Breast epithelium (tissue), 3 donors: Measurements from ENCODE around the gene GDI2.

ENCODE experiments used
- POLR2A ChIP-seq: fragments of 450-650 bp; IDR thresholded peaks from one replicate; pipeline ENCODE4 v1.6.1; 2016; ENCODE audit warnings: antibody characterized with exemption, mild to moderate bottlenecking, moderate library complexity
- TF ChIP-seq, protein P1 (sequence below), 3 donors: fragments of 450-650 bp; IDR thresholded peaks; one replicate each; pipeline ENCODE4 v1.5.1; 2016 to 2017; ENCODE audit warnings: antibody characterized with exemption in 3 of 3, mild to moderate bottlenecking in 3 of 3, moderate library complexity in 3 of 3

DNA sequence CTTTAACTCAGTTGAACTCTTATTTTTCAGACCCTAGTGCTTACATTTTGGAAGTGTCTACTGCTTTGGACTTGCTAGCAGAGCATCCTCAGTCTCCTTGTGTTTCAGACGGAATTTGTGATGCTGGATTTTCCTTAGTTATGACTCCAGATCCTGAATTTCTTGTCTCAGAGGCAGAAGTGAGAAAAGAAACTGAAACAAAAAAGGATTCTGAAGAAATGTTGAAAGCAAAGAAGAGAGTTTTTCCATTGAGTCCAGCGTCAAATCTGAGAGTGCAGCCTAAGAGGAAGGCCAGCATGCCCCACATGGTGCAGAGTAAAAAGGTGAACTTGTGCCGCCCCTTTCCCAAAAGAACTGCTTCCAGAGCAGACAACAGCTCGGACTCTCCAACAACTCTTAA, 82.5 kb downstream of the GDI2 start:
- TF ChIP-seq, protein P1, sequence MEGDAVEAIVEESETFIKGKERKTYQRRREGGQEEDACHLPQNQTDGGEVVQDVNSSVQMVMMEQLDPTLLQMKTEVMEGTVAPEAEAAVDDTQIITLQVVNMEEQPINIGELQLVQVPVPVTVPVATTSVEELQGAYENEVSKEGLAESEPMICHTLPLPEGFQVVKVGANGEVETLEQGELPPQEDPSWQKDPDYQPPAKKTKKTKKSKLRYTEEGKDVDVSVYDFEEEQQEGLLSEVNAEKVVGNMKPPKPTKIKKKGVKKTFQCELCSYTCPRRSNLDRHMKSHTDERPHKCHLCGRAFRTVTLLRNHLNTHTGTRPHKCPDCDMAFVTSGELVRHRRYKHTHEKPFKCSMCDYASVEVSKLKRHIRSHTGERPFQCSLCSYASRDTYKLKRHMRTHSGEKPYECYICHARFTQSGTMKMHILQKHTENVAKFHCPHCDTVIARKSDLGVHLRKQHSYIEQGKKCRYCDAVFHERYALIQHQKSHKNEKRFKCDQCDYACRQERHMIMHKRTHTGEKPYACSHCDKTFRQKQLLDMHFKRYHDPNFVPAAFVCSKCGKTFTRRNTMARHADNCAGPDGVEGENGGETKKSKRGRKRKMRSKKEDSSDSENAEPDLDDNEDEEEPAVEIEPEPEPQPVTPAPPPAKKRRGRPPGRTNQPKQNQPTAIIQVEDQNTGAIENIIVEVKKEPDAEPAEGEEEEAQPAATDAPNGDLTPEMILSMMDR (IDR thresholded peaks at IDR 0.05) = no peak
- TF ChIP-seq POLR2A = no peak
